Neuronal stem cell (in vitro differentiated cells): ENCODE results near the gene LRPAP1.
A peak's percentile ranks its signal among the peaks of the same experiment; 100 is the strongest.
"Not testable (repeated sequence)": the region's sequence is repeated elsewhere in the genome, so short reads cannot be mapped to it uniquely, and the experiment has no call there.

ENCODE experiments used
- DNase-seq: peaks from one replicate; pipeline ENCODE4 v3.0.0-alpha.2; 2013; ENCODE audit warnings: low spot score
- H2AFZ ChIP-seq: one replicate; pipeline ENCODE4 v1.6.1; 2013; ENCODE audit warnings: mild to moderate bottlenecking, low read length, inconsistent platforms
- H2AK5ac ChIP-seq: 2 replicates; pipeline ENCODE4 v1.6.1; 2013; ENCODE audit warnings: low read depth, mild to moderate bottlenecking, inconsistent platforms, low read length, moderate library complexity, mixed read lengths
- H2BK120ac ChIP-seq: 2 replicates; pipeline ENCODE4 v1.6.1; 2013; ENCODE audit warnings: low read depth, mild to moderate bottlenecking, inconsistent platforms, low read length, moderate library complexity, mixed read lengths
- H2BK12ac ChIP-seq: one replicate; pipeline ENCODE4 v1.6.1; 2013; ENCODE audit warnings: low read length, inconsistent platforms
- H2BK15ac ChIP-seq: 2 replicates; pipeline ENCODE4 v1.6.1; 2013; ENCODE audit warnings: mild to moderate bottlenecking, low read length, inconsistent platforms, mixed read lengths
- H2BK5ac ChIP-seq: one replicate; pipeline ENCODE4 v1.6.1; 2013; ENCODE audit warnings: inconsistent platforms, mild to moderate bottlenecking, low read length, moderate library complexity
- H3K14ac ChIP-seq: one replicate; pipeline ENCODE4 v1.6.1; 2013; ENCODE audit warnings: low read length, inconsistent platforms
- H3K18ac ChIP-seq: 2 replicates; pipeline ENCODE4 v1.6.1; 2013; ENCODE audit warnings: low read length, inconsistent platforms
- H3K23ac ChIP-seq: 2 replicates; pipeline ENCODE4 v1.6.1; 2013; ENCODE audit warnings: low read depth, mild to moderate bottlenecking, mixed read lengths, low read length, inconsistent platforms; ENCODE audit not compliant: poor library complexity
- H3K27ac ChIP-seq: replicated peaks from 3 replicates; pipeline ENCODE4 v1.5.1; 2013; ENCODE audit warnings: low read length, inconsistent platforms
- H3K27me3 ChIP-seq, 3 experiments: 2 replicates each; pipeline ENCODE4 v1.6.1; 2013; ENCODE audit warnings: low read length in 3 of 3, mild to moderate bottlenecking in 2 of 3, inconsistent platforms in 1 of 3, low read depth in 1 of 3, mixed read lengths in 1 of 3, moderate library complexity in 1 of 3; ENCODE audit not compliant: control insufficient read depth in 3 of 3, insufficient read depth in 3 of 3
- H3K36me3 ChIP-seq, 2 donors: replicated peaks in 1 of 2; 2 replicates each; pipeline ENCODE4 v1.6.1; 2013; ENCODE audit warnings: low read length in 2 of 2; ENCODE audit not compliant: control insufficient read depth in 2 of 2, insufficient read depth in 2 of 2
- H3K4ac ChIP-seq: 2 replicates; pipeline ENCODE4 v1.6.1; 2013; ENCODE audit warnings: inconsistent platforms, mild to moderate bottlenecking, low read length, moderate library complexity
- H3K4me1 ChIP-seq, 2 donors: 1 replicate in 1 of 2; 2 replicates in 1 of 2; pipeline ENCODE4 v1.6.1; 2013; ENCODE audit warnings: low read length in 2 of 2, low read depth in 1 of 2; ENCODE audit not compliant: control insufficient read depth in 2 of 2, insufficient read depth in 1 of 2
- H3K4me2 ChIP-seq: one replicate; pipeline ENCODE4 v1.6.1; 2013; ENCODE audit warnings: mild to moderate bottlenecking, low read length, inconsistent platforms; ENCODE audit not compliant: insufficient read depth, poor library complexity, severe bottlenecking
- H3K4me3 ChIP-seq, 2 donors: 2 replicates each; pipeline ENCODE4 v1.5.1; 2013; ENCODE audit warnings: low read length in 2 of 2, mild to moderate bottlenecking in 2 of 2, inconsistent platforms in 1 of 2, moderate library complexity in 1 of 2
- H3K79me1 ChIP-seq: one replicate; pipeline ENCODE4 v1.6.1; 2013; ENCODE audit warnings: low read depth, mild to moderate bottlenecking, inconsistent platforms, low read length, moderate library complexity
- H3K9ac ChIP-seq: one replicate; pipeline ENCODE4 v1.6.1; 2013; ENCODE audit warnings: mild to moderate bottlenecking, low read depth, low read length, inconsistent platforms; ENCODE audit not compliant: poor library complexity
- H3K9me3 ChIP-seq, 2 donors: replicated peaks in 1 of 2; 2 replicates each; pipeline versions ENCODE3 to v1.6.1; 2013; ENCODE audit warnings: low read length in 2 of 2, mild to moderate bottlenecking in 2 of 2, inconsistent platforms in 1 of 2, low read depth in 1 of 2, mixed read lengths in 1 of 2, moderate library complexity in 1 of 2; ENCODE audit not compliant: control insufficient read depth in 2 of 2, insufficient read depth in 1 of 2
- H4K8ac ChIP-seq: one replicate; pipeline ENCODE4 v1.6.1; 2013; ENCODE audit warnings: low read depth, mild to moderate bottlenecking, inconsistent platforms, low read length, moderate library complexity
- H4K91ac ChIP-seq: one replicate; pipeline ENCODE4 v1.6.1; 2013; ENCODE audit warnings: low read length, low read depth, mild to moderate bottlenecking, inconsistent platforms; ENCODE audit not compliant: poor library complexity
- WGBS, 2 donors: extraction: QIAGEN DNeasy Blood & Tissue Kit; methylation state at CpG; one replicate each; pipeline ENCODE4 v1.1.7; 2013; ENCODE audit warnings: missing lambda C conversion rate in 2 of 2, mixed read lengths in 1 of 2; ENCODE audit not compliant: insufficient read length in 2 of 2, insufficient replicate concordance in 1 of 2; ENCODE audit errors: extremely low coverage in 2 of 2; 5-methylcytosine and 5-hydroxymethylcytosine counted together

The LRPAP1 gene

GRCh38 chr4:3572363-3572762 is 40.1 kb upstream of the LRPAP1 start:
- Histone ChIP-seq H3K4ac (no peak overlapping the region), H2BK12ac (no peak overlapping the region), H2AK5ac (peak overlapping the region; percentile 68), H3K4me1 (no peaks in the 10 kb centered on the region), H2BK15ac (no peak overlapping the region), H3K23ac (no peak overlapping the region), H3K18ac (peak overlapping the region; percentile 67), H3K4me3 (no peak overlapping the region), H3K14ac (no peak overlapping the region), H3K9ac (no peak overlapping the region), H3K9me3 (no peaks in the 10 kb centered on the region), H3K36me3 (no peaks in the 10 kb centered on the region), H3K79me1 (no peaks in the 10 kb centered on the region), H4K8ac (no peak overlapping the region), H2BK120ac (no peak overlapping the region), H3K27me3 (peaks cover 0 to 10% (median 0%) of the 10 kb centered on the region in 3 experiments), H2AFZ (no peak overlapping the region), H2BK5ac (no peak overlapping the region), H4K91ac (no peak overlapping the region), H3K27ac (no peak overlapping the region), H3K4me2 (no peak overlapping the region)
- no CpG with 5 or more reads among the region's 13 CpGs for WGBS, 2 donors
- no peak for DNase-seq

- H4K91ac ChIP-seq, result no peak overlapping the region
- H3K9ac ChIP-seq, result no peak overlapping the region
- H3K27me3 ChIP-seq, result peaks cover 0 to 10% (median 0%) of the 10 kb centered on the region in 3 experiments
- H3K79me1 ChIP-seq, result peaks cover under 1% of the 10 kb centered on the region
- peak overlapping the region; percentile 67 for H3K18ac ChIP-seq
- H3K14ac ChIP-seq, result no peak overlapping the region
- no peak overlapping the region for H3K27ac ChIP-seq
- H3K4me2 ChIP-seq, result no peak overlapping the region
- H2BK15ac ChIP-seq, result no peak overlapping the region
- H3K9me3 ChIP-seq, result no peaks in the 10 kb centered on the region
- H2BK120ac ChIP-seq, result no peak overlapping the region
- H3K23ac ChIP-seq, result no peak overlapping the region
- H3K4me1 ChIP-seq, result no peaks in the 10 kb centered on the region
- H2AK5ac ChIP-seq, result no peak overlapping the region
- no peak for DNase-seq
- no peak overlapping the region for H2AFZ ChIP-seq
- no peak overlapping the region for H3K4ac ChIP-seq
- H2BK12ac ChIP-seq, result no peak overlapping the region
- no peaks in the 10 kb centered on the region for H3K36me3 ChIP-seq
- WGBS, 2 donors, result no CpG with 5 or more reads among the region's 11 CpGs
- H3K4me3 ChIP-seq, result no peak overlapping the region
- no peak overlapping the region for H2BK5ac ChIP-seq
- H4K8ac ChIP-seq, result no peak overlapping the region
Observed at GRCh38 chr4:3571921-3572320, 39.7 kb upstream of the LRPAP1 start.

GRCh38 chr4:3570923-3571322 is 38.7 kb upstream of the LRPAP1 start:
- H3K27me3 ChIP-seq, result peaks cover 0 to 10% (median 0%) of the 10 kb centered on the region in 3 experiments
- H2BK5ac ChIP-seq, H3K18ac ChIP-seq, H2BK120ac ChIP-seq, H3K4ac ChIP-seq, H3K36me3 ChIP-seq, H2AFZ ChIP-seq, H3K9ac ChIP-seq, H3K79me1 ChIP-seq, DNase-seq, H3K14ac ChIP-seq, H2BK15ac ChIP-seq, H3K4me2 ChIP-seq, H2BK12ac ChIP-seq, H3K4me3 ChIP-seq, H3K27ac ChIP-seq, H3K4me1 ChIP-seq, H3K23ac ChIP-seq, H2AK5ac ChIP-seq, H4K91ac ChIP-seq, H3K9me3 ChIP-seq: not testable (repeated sequence)
- WGBS, 2 donors, result no CpG with 5 or more reads among the region's 15 CpGs
- peak overlapping the region; percentile 65 for H4K8ac ChIP-seq

- not testable (repeated sequence) for H3K18ac ChIP-seq, H3K4me2 ChIP-seq, H2BK15ac ChIP-seq, H3K4me3 ChIP-seq, H3K14ac ChIP-seq, H2BK5ac ChIP-seq, H3K4ac ChIP-seq, H2AFZ ChIP-seq, H3K9ac ChIP-seq, H2AK5ac ChIP-seq, H3K79me1 ChIP-seq, H2BK120ac ChIP-seq, H3K4me1 ChIP-seq, H3K27ac ChIP-seq, H4K91ac ChIP-seq, H2BK12ac ChIP-seq, H3K23ac ChIP-seq, H3K9me3 ChIP-seq, H4K8ac ChIP-seq, DNase-seq, H3K36me3 ChIP-seq
- H3K27me3 ChIP-seq, result peaks cover 0 to 10% (median 0%) of the 10 kb centered on the region in 3 experiments
- no CpG with 5 or more reads among the region's 15 CpGs for WGBS, 2 donors
Observed at GRCh38 chr4:3569611-3570010, 37.4 kb upstream of the LRPAP1 start.
